H1 (cell line): ENCODE measurements around the gene ANGPTL8. TPM values are rescaled to one million over a fixed set of nuclear protein-coding genes. Genes with fewer than 3 reads are reported as not detected.

Experiments
- CTCF ChIA-PET: fragments of 300-600 bp; sonication (Branson Sonifier 250); formaldehyde crosslinking; loops from one replicate; lab custom pipeline; 2021; ENCODE audit not compliant: partially characterized antibody; lab: Charles Lee
- POLR2A ChIA-PET: fragments of 300-600 bp; sonication (Branson Sonifier 250); formaldehyde crosslinking; loops from one replicate; lab custom pipeline; 2021; ENCODE audit warnings: inconsistent platforms; ENCODE audit not compliant: partially characterized antibody; lab: Charles Lee
- DNase-seq, 2 experiments: peaks; one replicate each; pipeline versions ENCODE4 v3.0.0 to v3.0.0-alpha.2; 2010 to 2022; ENCODE audit warnings: low spot score in 2 of 2, low read depth in 1 of 2, mixed read lengths in 1 of 2
- FAIRE-seq: peaks from 2 replicates; lab custom pipeline; 2011; peaks lifted over from hg19 to GRCh38; lab: Jason Lieb, UNC
- H2AFZ ChIP-seq: 2 replicates; pipeline ENCODE4 v1.8.1; 2012; ENCODE audit warnings: low read length, inconsistent platforms
- H2AK5ac ChIP-seq: 2 replicates; pipeline ENCODE4 v1.6.1; 2013; ENCODE audit warnings: low read depth, low read length
- H2BK120ac ChIP-seq: replicated peaks from 2 replicates; pipeline ENCODE3; 2013; ENCODE audit warnings: low read depth, low read length, inconsistent platforms
- H2BK12ac ChIP-seq: 2 replicates; pipeline ENCODE4 v1.6.1; 2013; ENCODE audit warnings: low read depth, low read length
- H2BK15ac ChIP-seq: 2 replicates; pipeline ENCODE4 v1.6.1; 2013; ENCODE audit warnings: low read length
- H2BK20ac ChIP-seq: 2 replicates; pipeline ENCODE4 v1.6.1; 2013; ENCODE audit warnings: low read length
- H2BK5ac ChIP-seq: 2 replicates; pipeline ENCODE4 v1.6.1; 2013; ENCODE audit warnings: low read depth, low read length
- H3K14ac ChIP-seq: 2 replicates; pipeline ENCODE4 v1.6.1; 2013; ENCODE audit warnings: inconsistent platforms; ENCODE audit not compliant: insufficient read length
- H3K18ac ChIP-seq: 2 replicates; pipeline ENCODE4 v1.6.1; 2013; ENCODE audit warnings: low read length; ENCODE audit errors: extremely low read depth
- H3K23ac ChIP-seq: 2 replicates; pipeline ENCODE4 v1.6.1; 2013; ENCODE audit warnings: inconsistent platforms; ENCODE audit not compliant: insufficient read length
- H3K23me2 ChIP-seq: 2 replicates; pipeline ENCODE4 v1.6.1; 2013; ENCODE audit warnings: low read depth, low read length
- H3K27ac ChIP-seq: 2 replicates; pipeline ENCODE4 v1.6.1; 2011; ENCODE audit warnings: low read depth, low read length, inconsistent platforms
- H3K27me3 ChIP-seq, 4 experiments: replicated peaks in 1 of 4; 1 replicate in 1 of 4; 2 replicates in 3 of 4; pipeline versions ENCODE4 v1.6.1 to v1.8.1; 2011 to 2013; ENCODE audit warnings: low read length in 3 of 4, mild to moderate bottlenecking in 3 of 4, inconsistent platforms in 2 of 4, mixed read lengths in 2 of 4, moderate library complexity in 1 of 4; ENCODE audit not compliant: control insufficient read depth in 3 of 4, insufficient read depth in 3 of 4; ENCODE audit errors: extremely low read depth in 1 of 4
- H3K36me3 ChIP-seq, 4 experiments: 2 replicates each; pipeline versions ENCODE4 v1.6.1 to v1.8.1; 2011 to 2013; ENCODE audit warnings: mild to moderate bottlenecking in 4 of 4, low read length in 3 of 4, moderate library complexity in 2 of 4, control low read depth in 1 of 4, inconsistent platforms in 1 of 4; ENCODE audit not compliant: insufficient read depth in 4 of 4, control insufficient read depth in 2 of 4
- H3K4ac ChIP-seq: replicated peaks from 2 replicates; pipeline ENCODE3; 2013; ENCODE audit warnings: low read length, low read depth, mixed read lengths, inconsistent platforms; ENCODE audit not compliant: insufficient read length
- H3K4me1 ChIP-seq, 4 experiments: replicated peaks in 1 of 4; 1 replicate in 1 of 4; 2 replicates in 3 of 4; pipeline versions ENCODE4 v1.6.1 to v1.8.1; 2011 to 2013; ENCODE audit warnings: low read length in 3 of 4, inconsistent platforms in 2 of 4, mixed read lengths in 1 of 4; ENCODE audit not compliant: insufficient read depth in 4 of 4, control insufficient read depth in 3 of 4
- H3K4me2 ChIP-seq, 2 experiments: 2 replicates each; pipeline versions ENCODE4 v1.6.1 to v1.8.1; 2011 to 2013; ENCODE audit warnings: low read depth in 2 of 2, low read length in 2 of 2, control low read depth in 1 of 2, inconsistent platforms in 1 of 2, mild to moderate bottlenecking in 1 of 2; ENCODE audit not compliant: insufficient read depth in 1 of 2
- H3K4me3 ChIP-seq, 4 experiments: fragments of 200-600, 300-600 bp in 1 of 4; sonication (generic), shearing (Covaris generic), sonication (Bioruptor Twin) in 1 of 4; 2 replicates each; pipeline versions ENCODE4 v1.5.1 to v1.8.1; 2011 to 2016; ENCODE audit warnings: low read length in 4 of 4, low read depth in 3 of 4, control low read depth in 2 of 4, inconsistent platforms in 2 of 4, mild to moderate bottlenecking in 2 of 4, mixed read lengths in 1 of 4, moderate library complexity in 1 of 4; ENCODE audit not compliant: insufficient read depth in 2 of 4; ENCODE audit errors: extremely low read depth in 1 of 4
- H3K56ac ChIP-seq: replicated peaks from 2 replicates; pipeline ENCODE3; 2013; ENCODE audit warnings: low read depth, mild to moderate bottlenecking, mixed read lengths, low read length, inconsistent platforms; ENCODE audit not compliant: insufficient read length
- H3K79me1 ChIP-seq: 2 replicates; pipeline ENCODE4 v1.6.1; 2013; ENCODE audit warnings: low read depth, low read length, control low read depth
- H3K79me2 ChIP-seq, 2 experiments: 2 replicates each; pipeline versions ENCODE4 v1.6.1 to v1.8.1; 2012 to 2013; ENCODE audit warnings: low read length in 2 of 2, mild to moderate bottlenecking in 2 of 2, inconsistent platforms in 1 of 2; ENCODE audit not compliant: insufficient read depth in 2 of 2, control insufficient read depth in 1 of 2
- H3K9ac ChIP-seq, 4 experiments: replicated peaks in 1 of 4; 1 replicate in 1 of 4; 2 replicates in 3 of 4; pipeline versions ENCODE4 v1.6.1 to v1.8.1; 2011 to 2013; ENCODE audit warnings: low read depth in 3 of 4, low read length in 3 of 4, control low read depth in 2 of 4, mild to moderate bottlenecking in 2 of 4, moderate library complexity in 2 of 4, inconsistent platforms in 1 of 4; ENCODE audit errors: extremely low read depth in 1 of 4
- H3K9me3 ChIP-seq, 2 experiments: 2 replicates each; pipeline versions ENCODE4 v1.6.1 to v1.8.1; 2012 to 2013; ENCODE audit warnings: mild to moderate bottlenecking in 2 of 2, moderate library complexity in 2 of 2, control low read depth in 1 of 2, inconsistent platforms in 1 of 2, low read depth in 1 of 2, low read length in 1 of 2, mixed read lengths in 1 of 2; ENCODE audit not compliant: insufficient read depth in 2 of 2
- H4K20me1 ChIP-seq, 2 experiments: replicated peaks in 1 of 2; 2 replicates each; pipeline versions ENCODE3 to v1.8.1; 2011 to 2013; ENCODE audit warnings: inconsistent platforms in 2 of 2, low read length in 2 of 2, mild to moderate bottlenecking in 1 of 2; ENCODE audit not compliant: insufficient read depth in 2 of 2, control insufficient read depth in 1 of 2
- H4K5ac ChIP-seq: 2 replicates; pipeline ENCODE4 v1.6.1; 2013; ENCODE audit warnings: low read length, low read depth, mixed read lengths, inconsistent platforms; ENCODE audit not compliant: insufficient read length
- H4K8ac ChIP-seq: 2 replicates; pipeline ENCODE4 v1.8.0; 2013; ENCODE audit warnings: mild to moderate bottlenecking, moderate library complexity, low read length, inconsistent platforms; ENCODE audit not compliant: insufficient read depth; ENCODE audit errors: extremely low read depth
- H4K91ac ChIP-seq: replicated peaks from 2 replicates; pipeline ENCODE3; 2013; ENCODE audit warnings: low read length, mixed read lengths, inconsistent platforms; ENCODE audit not compliant: insufficient read length
- ASH2L ChIP-seq: fragments of 200-600, 300-600 bp; sonication (generic); IDR thresholded peaks from one replicate; pipeline ENCODE4 v1.7.1; 2017; ENCODE audit warnings: low read length
- CEBPB ChIP-seq: IDR thresholded peaks from 2 replicates; pipeline ENCODE4 v1.6.1; 2012; ENCODE audit warnings: low read depth, low read length
- CHD2 ChIP-seq: IDR thresholded peaks from 2 replicates; pipeline ENCODE4 v1.6.1; 2012; ENCODE audit warnings: low read length, improper control_type of control experiment
- GABPA ChIP-seq: IDR thresholded peaks from 2 replicates; pipeline ENCODE4 v1.6.1; 2011; ENCODE audit warnings: mild to moderate bottlenecking, low read length, moderate library complexity, borderline replicate concordance; ENCODE audit not compliant: insufficient read depth
- HDAC6 ChIP-seq: IDR thresholded peaks from one replicate; pipeline ENCODE4 v1.7.1; 2012; ENCODE audit warnings: low read depth, mild to moderate bottlenecking, inconsistent platforms, low read length, moderate library complexity
- NANOG ChIP-seq: IDR thresholded peaks from 2 replicates; pipeline ENCODE4 v1.6.1; 2011; ENCODE audit warnings: low read length, low read depth, mild to moderate bottlenecking, inconsistent platforms; ENCODE audit not compliant: insufficient read depth, poor library complexity, severe bottlenecking
- RXRA ChIP-seq: IDR thresholded peaks from 2 replicates; pipeline ENCODE4 v1.6.1; 2011; ENCODE audit warnings: low read depth, mild to moderate bottlenecking, low read length, moderate library complexity; ENCODE audit not compliant: insufficient read depth
- SAP30 ChIP-seq: fragments of 300-600 bp; sonication (generic); IDR thresholded peaks from 2 replicates; pipeline ENCODE4 v1.7.1; 2012; ENCODE audit warnings: low read length, moderate library complexity, mild to moderate bottlenecking, inconsistent platforms; ENCODE audit not compliant: insufficient read depth, insufficient replicate concordance
- SUZ12 ChIP-seq: fragments of 200-600 bp; sonication (generic); IDR thresholded peaks from 2 replicates; pipeline ENCODE4 v1.6.1; 2012; ENCODE audit warnings: mild to moderate bottlenecking, inconsistent platforms, low read length, moderate library complexity, mixed read lengths
- ZNF274 ChIP-seq: IDR thresholded peaks from 2 replicates; pipeline ENCODE4 v1.7.0; 2012; ENCODE audit warnings: low read length, borderline replicate concordance; ENCODE audit errors: extremely low read depth
- WGBS, 2 experiments: shearing (Covaris generic) in 1 of 2; methylation state at CpG; one replicate each; pipeline versions ENCODE4 v1.1.6 to v1.1.7; 2013 to 2015; ENCODE audit warnings: low lambda C conversion rate in 2 of 2, mixed read lengths in 2 of 2, inconsistent platforms in 1 of 2, low coverage in 1 of 2, missing lambda C conversion rate in 1 of 2; ENCODE audit not compliant: insufficient replicate concordance in 2 of 2, insufficient coverage in 1 of 2, insufficient read length in 1 of 2; ENCODE audit errors: extremely low coverage in 1 of 2, missing lambda C conversion rate in 1 of 2; 5-methylcytosine and 5-hydroxymethylcytosine counted together
- polyA plus RNA-seq, 7 experiments: library from polyadenylated mRNA; depleted of rRNA in 3 of 7; stranded (reverse) in 5 of 7; unstranded in 2 of 7; fragments of >200 nt in 5 of 7; fragments of 200-250 nt in 2 of 7; gene quantifications; 1 replicate in 5 of 7; 2 replicates in 1 of 7; 4 replicates in 1 of 7; pipeline versions ENCODE4 v1.2.1 to v1.2.3, GENCODE V29; 2011 to 2013; ENCODE audit warnings: missing spikeins in 2 of 7, mixed read lengths in 2 of 7
- total RNA-seq: library from RNA; stranded (reverse); fragmentation: NEBNext Ultra II Directional; extraction: Animal tissue kit (Norgen Biotek cat#: 25700); gene quantifications from 2 replicates; pipeline ENCODE4 v1.2.1, GENCODE V29; 2021
- TF ChIP-seq, protein P1 (sequence below): IDR thresholded peaks from 2 replicates; pipeline ENCODE4 v1.6.1; 2011; ENCODE audit warnings: low read depth, mild to moderate bottlenecking, low read length; ENCODE audit not compliant: insufficient read depth
- TF ChIP-seq, protein P2 (sequence below): IDR thresholded peaks from 2 replicates; pipeline ENCODE4 v1.6.1; 2012; ENCODE audit warnings: inconsistent platforms

The ANGPTL8 gene
- total and polyA plus RNA-seq, 2 of the 8 experiments (the other 6 are each of a cell fraction or from before 2014, with no cell fraction given) = not detected

DNA sequence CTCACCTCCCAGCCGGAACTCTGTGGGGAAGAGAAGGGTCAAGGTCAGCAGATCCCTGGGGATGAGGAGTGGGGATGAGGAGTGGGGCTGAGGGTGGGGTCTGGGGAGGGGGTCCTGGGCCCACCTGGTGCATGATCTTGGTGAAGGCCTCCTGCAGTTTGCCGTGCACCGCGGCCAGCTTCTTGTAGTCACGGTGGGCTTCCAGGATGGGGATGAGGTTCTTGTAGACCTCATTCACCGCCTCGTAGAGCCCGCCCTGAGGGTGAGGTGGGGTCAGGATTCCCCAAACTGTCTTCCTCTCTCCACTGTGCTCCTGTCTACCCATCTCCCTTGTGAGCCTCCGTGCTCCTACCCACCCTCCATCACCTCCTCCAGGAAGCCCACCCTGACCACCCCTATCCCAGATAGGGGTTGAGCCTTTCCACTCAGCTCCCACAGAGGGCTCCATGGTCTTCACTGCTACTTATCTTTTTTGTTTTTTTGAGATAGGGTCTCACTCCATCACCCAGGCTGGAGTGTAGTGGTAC is 35.3 kb upstream of the ANGPTL8 start:
- no peak overlapping the region for H3K4ac ChIP-seq
- no peak overlapping the region for H3K4me3 ChIP-seq
- no peak overlapping the region for H3K27ac ChIP-seq
- H3K14ac ChIP-seq = no peak overlapping the region
- no peak overlapping the region for H4K8ac ChIP-seq
- H4K5ac ChIP-seq = no peak overlapping the region
- H3K4me2 ChIP-seq = no peak overlapping the region
- 0 out of 2 replicates have a peak overlapping the region, but pooled peaks have one; percentile 23 for H2BK12ac ChIP-seq
- peaks cover 0 to 3% of the 10 kb centered on the region in 2 experiments for H4K20me1 ChIP-seq
- no peaks in the 10 kb centered on the region for H3K79me1 ChIP-seq
- H3K27me3 ChIP-seq = no peaks in the 10 kb centered on the region
- no peak overlapping the region for H2BK120ac ChIP-seq
- H3K9me3 ChIP-seq = no peaks in the 10 kb centered on the region
- H3K79me2 ChIP-seq = no peaks in the 10 kb centered on the region
- H2BK5ac ChIP-seq = no peak overlapping the region
- H3K56ac ChIP-seq = no peak overlapping the region
- peaks cover 0 to 6% (median 3%) of the 10 kb centered on the region in 4 experiments; a peak in 3 of 8 replicates for H3K36me3 ChIP-seq
- no peak overlapping the region for H2AK5ac ChIP-seq
- no peaks in the 10 kb centered on the region for H3K23me2 ChIP-seq
- peak overlapping the region; percentile 74 for H4K91ac ChIP-seq
- WGBS, 2 experiments = 82% methylated on average over 9 of the region's 9 CpGs; no CpG with 5 or more reads in 1 of the 2 experiments
- H2BK20ac ChIP-seq = no peak overlapping the region
- H3K23ac ChIP-seq = no peak overlapping the region
- no peak overlapping the region for H2BK15ac ChIP-seq
- POLR2A ChIA-PET = interaction anchor here (0.6 to 1.4 kb wide), 2 partner anchors 48 to 103 kb away, joined by 3 read pairs; partner anchors contain the start of gene SPC24
- H3K18ac ChIP-seq = no peak overlapping the region
- CTCF ChIA-PET = interaction anchor here (0.6 to 2.8 kb wide), 14 partner anchors 11 to 195 kb away, joined by 3 to 18 read pairs (median 4); no protein-coding TSS in a partner anchor
- DNase-seq (no peak), FAIRE-seq (no peak)
- H3K9ac ChIP-seq = no peak overlapping the region
- H3K4me1 ChIP-seq = no peaks in the 10 kb centered on the region; a peak in 2 of 7 replicates
- no peak overlapping the region for H2AFZ ChIP-seq
- no peak for TF ChIP-seq ZNF274
- no peak for TF ChIP-seq SUZ12
- TF ChIP-seq RXRA = no peak
- TF ChIP-seq HDAC6 = no peak
- TF ChIP-seq CEBPB = no peak
- TF ChIP-seq SAP30 = no peak
- TF ChIP-seq, protein P1, sequence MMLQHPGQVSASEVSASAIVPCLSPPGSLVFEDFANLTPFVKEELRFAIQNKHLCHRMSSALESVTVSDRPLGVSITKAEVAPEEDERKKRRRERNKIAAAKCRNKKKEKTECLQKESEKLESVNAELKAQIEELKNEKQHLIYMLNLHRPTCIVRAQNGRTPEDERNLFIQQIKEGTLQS = no peak
- TF ChIP-seq ASH2L = no peak
- no peak for TF ChIP-seq GABPA
- TF ChIP-seq NANOG = no peak
- TF ChIP-seq CHD2 = no peak
- TF ChIP-seq, protein P2, sequence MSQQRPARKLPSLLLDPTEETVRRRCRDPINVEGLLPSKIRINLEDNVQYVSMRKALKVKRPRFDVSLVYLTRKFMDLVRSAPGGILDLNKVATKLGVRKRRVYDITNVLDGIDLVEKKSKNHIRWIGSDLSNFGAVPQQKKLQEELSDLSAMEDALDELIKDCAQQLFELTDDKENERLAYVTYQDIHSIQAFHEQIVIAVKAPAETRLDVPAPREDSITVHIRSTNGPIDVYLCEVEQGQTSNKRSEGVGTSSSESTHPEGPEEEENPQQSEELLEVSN = no peak
